ENCODE data around the gene DNAJC18.
"Not testable (repeated sequence)": the region's sequence is repeated elsewhere in the genome, so short reads cannot be mapped to it uniquely, and the experiment has no call there.

DNAJC18 gene

DNA sequence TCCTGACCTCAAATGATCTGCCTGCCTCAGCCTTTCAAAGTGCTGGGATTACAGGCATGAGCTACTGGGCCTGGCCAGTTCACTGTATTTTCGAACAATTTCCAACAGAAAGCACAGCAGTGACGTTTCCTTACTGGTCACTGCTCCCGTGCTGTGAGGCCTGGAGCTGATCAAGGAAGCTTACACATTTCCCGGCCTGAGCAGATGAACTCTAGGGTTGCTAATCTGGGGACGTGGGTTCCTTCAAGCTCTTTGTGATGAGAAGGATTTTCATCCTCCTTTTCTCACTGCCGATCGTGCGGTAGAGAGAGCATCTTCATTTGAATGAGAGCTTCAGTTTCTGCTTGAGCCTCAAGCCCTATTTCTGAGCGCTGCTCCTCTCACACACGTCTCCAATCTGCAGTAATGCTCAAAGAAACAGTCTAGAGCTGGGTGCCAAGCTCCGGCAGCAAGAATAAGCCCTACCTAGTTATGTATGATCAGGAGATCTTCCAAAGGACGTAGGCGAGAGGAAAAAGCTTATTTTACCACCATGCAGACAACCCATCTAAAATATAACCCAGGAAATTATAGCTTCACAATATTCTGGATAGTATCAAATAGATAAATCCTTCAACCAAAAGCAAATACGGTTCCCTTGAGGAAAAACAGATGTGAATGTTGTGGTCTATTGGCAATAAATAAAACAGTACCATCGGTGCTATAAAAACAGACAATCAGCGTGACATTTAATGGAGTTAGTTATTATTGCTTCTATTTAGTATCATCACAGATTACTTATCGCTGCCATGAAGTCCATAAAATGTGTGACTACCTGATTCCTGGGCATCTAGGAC is 28.1 kb downstream of the DNAJC18 start:
- TF ChIP-seq, protein P1, sequence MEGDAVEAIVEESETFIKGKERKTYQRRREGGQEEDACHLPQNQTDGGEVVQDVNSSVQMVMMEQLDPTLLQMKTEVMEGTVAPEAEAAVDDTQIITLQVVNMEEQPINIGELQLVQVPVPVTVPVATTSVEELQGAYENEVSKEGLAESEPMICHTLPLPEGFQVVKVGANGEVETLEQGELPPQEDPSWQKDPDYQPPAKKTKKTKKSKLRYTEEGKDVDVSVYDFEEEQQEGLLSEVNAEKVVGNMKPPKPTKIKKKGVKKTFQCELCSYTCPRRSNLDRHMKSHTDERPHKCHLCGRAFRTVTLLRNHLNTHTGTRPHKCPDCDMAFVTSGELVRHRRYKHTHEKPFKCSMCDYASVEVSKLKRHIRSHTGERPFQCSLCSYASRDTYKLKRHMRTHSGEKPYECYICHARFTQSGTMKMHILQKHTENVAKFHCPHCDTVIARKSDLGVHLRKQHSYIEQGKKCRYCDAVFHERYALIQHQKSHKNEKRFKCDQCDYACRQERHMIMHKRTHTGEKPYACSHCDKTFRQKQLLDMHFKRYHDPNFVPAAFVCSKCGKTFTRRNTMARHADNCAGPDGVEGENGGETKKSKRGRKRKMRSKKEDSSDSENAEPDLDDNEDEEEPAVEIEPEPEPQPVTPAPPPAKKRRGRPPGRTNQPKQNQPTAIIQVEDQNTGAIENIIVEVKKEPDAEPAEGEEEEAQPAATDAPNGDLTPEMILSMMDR (IDR thresholded peaks at IDR 0.05; ENCODE audit: low read depth, low read length) = no peak
- DNase-seq (ENCODE audit: extremely low read depth, low read depth) = no peak

DNA sequence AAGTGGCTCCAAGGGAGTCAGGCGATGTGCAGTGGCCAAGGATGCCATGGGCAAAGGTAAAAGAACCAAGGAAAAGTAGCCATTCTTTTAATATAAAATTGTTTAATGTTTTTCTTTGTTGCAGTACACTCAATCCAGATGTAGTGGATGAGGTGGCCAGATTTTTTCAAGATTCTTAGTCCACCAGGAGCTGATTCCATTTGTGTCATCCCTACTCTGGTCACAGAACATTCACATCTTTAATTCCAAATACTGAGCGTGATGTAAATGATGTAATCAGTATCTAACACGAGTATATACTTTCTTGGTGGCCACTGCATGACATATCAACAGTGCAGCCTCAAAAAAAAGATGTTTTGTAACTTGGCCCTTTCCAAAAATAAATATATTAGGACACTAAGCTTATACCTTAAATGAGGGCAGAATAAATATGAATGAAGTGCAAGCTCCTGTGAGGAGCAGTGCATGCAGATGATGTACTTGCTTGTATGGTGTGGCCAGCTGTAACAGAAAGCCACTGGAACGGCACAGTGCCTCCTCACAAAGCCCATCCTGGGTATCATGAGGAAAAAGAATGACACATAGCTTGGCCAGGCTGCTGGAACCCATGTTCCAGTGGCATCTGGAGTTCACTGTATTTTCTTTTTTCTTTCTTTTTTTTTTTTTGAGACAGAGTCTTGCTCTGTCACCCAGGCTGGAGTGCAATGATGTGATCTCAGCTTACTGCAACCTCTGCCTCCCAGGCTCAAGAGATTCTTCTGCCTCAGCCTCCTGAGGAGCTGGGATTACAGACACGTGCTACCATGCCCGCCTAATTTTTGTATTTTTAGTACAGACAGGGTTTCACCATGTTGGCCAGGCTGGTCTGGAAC is 29.0 kb downstream of the DNAJC18 start:
- TF ChIP-seq, protein P1 (IDR thresholded peaks at IDR 0.05; ENCODE audit: low read depth, low read length) = no peak
- DNase-seq (ENCODE audit: extremely low read depth, low read depth) = no peak

DNA sequence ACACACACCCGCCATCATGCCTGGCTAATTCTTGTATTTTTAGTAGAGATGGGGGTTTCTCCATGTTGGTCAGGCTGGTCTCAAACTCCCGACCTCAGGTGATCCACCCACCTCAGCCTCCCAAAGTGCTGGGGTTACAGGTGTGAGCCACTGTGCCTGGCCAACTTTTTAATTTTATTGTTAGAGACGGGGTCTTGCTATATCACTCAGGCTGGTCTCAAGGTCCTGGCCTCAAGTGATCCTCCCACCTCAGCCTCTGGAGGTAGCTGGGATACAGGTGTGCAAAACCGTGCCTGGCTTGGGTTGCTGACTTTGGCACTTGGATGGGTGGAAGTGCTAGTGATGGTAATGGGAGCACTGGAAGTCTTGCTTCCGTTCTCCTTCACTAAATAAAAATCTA is 30.2 kb downstream of the DNAJC18 start:
- DNase-seq (ENCODE audit: extremely low read depth, low read depth) = not testable (repeated sequence)

DNA sequence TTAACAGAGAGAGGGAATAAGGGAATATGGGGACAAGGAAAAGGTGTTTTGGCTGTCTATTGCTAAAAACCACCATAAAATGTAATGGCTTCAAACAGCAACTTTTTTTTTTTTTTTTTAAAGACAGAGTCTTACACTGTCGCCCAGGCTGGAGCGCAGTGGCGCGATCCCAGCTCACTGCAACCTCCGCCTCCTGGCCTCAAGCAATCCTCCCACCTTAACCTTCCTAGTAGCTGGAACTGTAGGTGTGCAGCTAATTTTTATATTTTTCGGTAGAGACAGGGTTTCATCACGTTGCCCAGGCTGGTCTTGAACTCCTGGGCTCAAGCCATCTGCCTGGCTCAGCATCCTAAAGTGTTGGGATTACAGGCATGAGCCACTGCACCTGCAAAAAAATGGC is 31.1 kb downstream of the DNAJC18 start:
- TF ChIP-seq, protein P1 (IDR thresholded peaks at IDR 0.05; ENCODE audit: low read depth, low read length) = no peak
- no peak for DNase-seq (ENCODE audit: extremely low read depth, low read depth)

DNA sequence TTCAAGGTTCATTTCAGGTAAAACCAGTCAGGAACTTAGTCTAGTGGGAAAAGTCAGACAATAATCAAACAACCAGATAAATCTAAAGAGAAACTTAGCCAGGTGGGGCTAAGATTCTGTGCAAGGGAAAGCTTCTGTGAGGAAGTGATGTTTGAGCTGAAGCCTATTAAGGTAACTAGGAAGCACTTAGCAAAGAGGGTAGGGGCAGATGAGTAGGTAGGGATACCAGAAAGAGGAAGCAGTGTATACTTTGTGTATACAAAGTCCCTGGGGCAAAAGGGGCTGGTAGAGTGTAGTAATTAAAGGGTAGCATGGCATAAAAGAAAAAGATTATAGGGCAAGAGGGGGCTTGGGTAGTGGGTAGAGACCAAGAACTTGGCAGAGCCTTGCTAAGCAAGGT is 31.8 kb downstream of the DNAJC18 start:
- TF ChIP-seq, protein P1 (IDR thresholded peaks at IDR 0.05; ENCODE audit: low read depth, low read length) = no peak
- no peak for DNase-seq (ENCODE audit: extremely low read depth, low read depth)

DNA sequence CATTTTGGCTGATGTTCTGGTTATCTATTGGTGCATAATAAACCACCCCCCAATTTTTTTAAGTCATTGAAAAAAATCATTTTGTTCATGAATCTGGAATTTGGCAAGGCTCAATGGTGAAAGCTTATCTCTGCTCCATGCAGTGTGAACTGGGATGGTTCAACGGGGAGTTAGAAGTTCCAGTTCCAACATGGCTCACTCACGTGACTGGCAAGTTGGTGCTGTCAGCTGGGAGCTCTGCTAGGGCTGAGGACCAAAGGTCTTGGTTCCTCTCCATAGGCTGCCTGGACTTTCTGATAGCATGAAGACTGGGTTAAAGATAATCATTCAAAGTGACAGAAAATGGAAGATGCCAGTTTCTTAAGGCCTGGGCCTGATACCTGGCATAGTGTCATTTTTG is 32.4 kb downstream of the DNAJC18 start:
- TF ChIP-seq, protein P1 (IDR thresholded peaks at IDR 0.05; ENCODE audit: low read depth, low read length) = no peak
- no peak for DNase-seq (ENCODE audit: extremely low read depth, low read depth)

DNA sequence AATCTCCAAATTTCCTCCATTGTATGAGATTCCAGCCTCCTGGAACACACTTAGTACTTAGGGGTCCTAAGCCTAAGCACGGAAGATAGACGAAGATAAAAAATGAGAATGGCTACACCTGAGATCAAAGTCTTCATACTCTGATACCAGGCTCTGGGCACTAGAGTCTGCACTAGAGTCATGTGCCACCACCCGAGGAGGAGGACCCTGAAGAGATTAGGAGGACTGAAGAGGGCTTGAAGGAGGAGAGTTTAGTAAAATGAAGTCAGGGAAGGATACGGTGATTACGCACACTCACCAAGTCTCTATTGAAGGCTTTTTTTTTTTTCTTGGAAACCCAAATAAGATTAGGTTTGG is 34.9 kb downstream of the DNAJC18 start:
- TF ChIP-seq, protein P1 (IDR thresholded peaks at IDR 0.05; ENCODE audit: low read depth, low read length) = no peak

More for the DNA sequence above, 34.9 kb downstream of the DNAJC18 start:
- DNase-seq (ENCODE audit: extremely low read depth, low read depth) = no peak
